SU-DHL-6 (cell line): Measurements from ENCODE around the gene GPATCH8.

Source experiments
- CTCF ChIP-seq: fragments of 200-600 bp; sonication (generic); IDR thresholded peaks from one replicate; pipeline ENCODE4 v1.5.1; 2017; ENCODE audit warnings: antibody characterized with exemption, mild to moderate bottlenecking, low read length, moderate library complexity; ENCODE audit not compliant: insufficient read depth, poor library complexity, severe bottlenecking
- EZH2phosphoT487 ChIP-seq: fragments of 200-600 bp; sonication (generic), shearing (Covaris generic); conservative IDR thresholded peaks from 2 replicates; pipeline ENCODE4 v1.6.1; 2018; ENCODE audit warnings: mild to moderate bottlenecking, antibody characterized with exemption, low read length, moderate library complexity, mixed read lengths

GRCh38 chr17:44473367-44473766 is 29.8 kb downstream of the GPATCH8 start:
- TF ChIP-seq CTCF (no peak), EZH2phosphoT487 (no peak)
